GM19438 (cell line): ENCODE data around the gene CDR2.
"Not testable (repeated sequence)": the region's sequence is repeated elsewhere in the genome, so short reads cannot be mapped to it uniquely, and the experiment has no call there.

Experiments used
- ATAC-seq: cut with Tn5 transposase; IDR thresholded peaks from one replicate; pipeline ENCODE4 v1.9.1; 2021; ENCODE audit warnings: low read depth; ENCODE audit not compliant: unreplicated experiment

Gene CDR2

DNA sequence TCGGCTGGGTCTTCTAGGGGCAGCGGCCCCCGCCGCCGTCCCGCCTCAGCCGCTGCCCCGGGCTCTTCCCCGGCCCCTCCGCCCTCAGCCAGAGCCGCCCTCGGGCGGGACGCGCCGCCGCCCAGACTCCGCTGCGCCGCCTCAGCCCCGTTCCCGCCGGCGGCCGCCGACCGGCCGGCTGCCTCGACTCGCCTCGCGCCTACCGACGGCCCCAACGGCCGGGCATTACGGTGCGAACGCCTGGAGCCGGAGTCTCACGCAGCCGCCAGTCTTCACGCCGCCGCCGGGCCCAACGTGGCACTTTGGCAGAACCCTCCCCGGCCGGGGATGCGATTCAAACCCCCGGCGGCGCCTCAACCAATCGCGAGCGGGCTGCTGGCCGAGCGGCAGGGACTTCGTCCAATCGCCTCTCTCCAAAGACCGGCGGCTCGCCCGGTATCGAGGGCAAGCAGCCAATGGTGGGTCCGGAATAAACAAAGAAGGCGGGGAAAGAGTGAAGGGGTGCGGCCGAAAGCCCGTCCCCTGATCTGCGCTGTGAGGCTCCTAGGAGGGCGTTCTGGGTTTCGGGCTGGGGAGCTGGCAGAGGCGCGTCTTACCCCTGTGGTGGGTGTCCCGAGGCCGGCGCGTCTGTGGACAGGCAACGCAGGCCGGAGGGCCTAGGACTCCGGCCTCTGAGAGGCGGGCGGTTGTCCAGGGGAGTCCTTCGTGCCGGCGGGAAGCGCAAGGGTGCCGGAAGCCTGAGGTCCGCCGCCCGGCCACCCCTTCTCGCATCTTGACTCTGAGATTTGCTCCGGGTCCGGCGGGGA lies at the start of gene CDR2:
CDR2 (minus strand) TSS at position 309 of the 806 bp plus-strand sequence. CDS start 310 bp downstream, outside the sequence.
- ATAC-seq = peak; percentile 87

DNA sequence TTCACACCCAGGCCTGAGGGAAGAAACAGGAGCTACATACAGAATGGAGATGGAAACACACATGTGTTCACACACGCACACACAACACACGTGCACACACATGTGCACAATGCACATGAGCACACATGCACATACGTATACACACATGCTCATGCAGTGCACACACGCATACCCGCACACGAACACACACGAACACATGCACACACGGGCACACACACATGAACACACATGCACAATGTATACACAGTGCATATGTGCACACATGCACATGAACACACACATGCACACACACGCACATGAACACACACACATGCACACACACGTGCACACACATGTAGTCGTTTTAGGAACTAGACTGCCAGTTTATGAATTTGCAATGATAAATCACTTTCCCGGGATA lies 49.3 kb upstream of the CDR2 start:
- ATAC-seq = no peak

DNA sequence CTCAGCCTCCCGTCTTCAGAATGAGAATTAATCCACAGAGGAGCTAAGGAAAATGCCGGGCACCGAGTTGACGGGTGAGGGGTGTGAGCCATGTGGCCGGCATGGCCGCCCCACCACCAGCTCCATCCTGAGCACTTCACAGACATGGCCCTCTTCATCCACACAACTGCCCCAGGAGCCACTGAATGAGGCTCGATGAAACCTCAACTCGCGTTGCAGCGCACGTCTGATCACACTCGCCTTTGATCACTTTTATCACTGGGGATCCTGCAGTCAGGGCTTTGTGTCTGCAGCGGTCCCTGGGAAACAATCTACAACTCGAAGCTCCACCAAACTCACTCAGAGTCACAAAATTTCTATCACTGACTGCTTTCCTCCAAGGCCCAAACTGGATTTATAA lies 46.7 kb upstream of the CDR2 start:
- ATAC-seq = no peak

DNA sequence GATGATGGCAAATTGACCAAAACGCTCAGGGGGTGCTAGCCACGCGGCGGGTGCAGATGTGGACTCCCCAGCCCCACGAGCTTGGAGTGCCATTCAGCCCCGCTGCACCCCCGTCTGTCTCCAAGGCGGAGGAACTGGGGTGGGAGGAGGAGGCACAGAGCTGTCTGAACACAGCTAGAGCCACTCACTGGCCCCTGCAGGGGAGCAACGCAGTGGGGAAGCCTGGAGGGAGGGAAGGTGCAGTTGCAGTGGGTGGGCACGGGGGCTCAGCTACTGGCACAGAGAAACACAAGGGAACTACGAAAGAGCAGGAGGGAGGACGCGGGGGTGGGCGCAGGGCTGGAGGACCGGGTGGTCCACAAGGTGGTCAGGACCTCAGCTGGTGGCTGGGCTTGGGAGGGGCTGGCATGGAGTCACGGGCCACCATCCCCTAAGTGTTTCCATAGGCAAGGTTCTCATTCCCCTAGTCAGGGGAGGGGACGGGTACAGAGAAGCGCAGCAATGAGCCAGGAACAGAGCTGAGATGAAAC lies 46.3 kb upstream of the CDR2 start:
- ATAC-seq = no peak

DNA sequence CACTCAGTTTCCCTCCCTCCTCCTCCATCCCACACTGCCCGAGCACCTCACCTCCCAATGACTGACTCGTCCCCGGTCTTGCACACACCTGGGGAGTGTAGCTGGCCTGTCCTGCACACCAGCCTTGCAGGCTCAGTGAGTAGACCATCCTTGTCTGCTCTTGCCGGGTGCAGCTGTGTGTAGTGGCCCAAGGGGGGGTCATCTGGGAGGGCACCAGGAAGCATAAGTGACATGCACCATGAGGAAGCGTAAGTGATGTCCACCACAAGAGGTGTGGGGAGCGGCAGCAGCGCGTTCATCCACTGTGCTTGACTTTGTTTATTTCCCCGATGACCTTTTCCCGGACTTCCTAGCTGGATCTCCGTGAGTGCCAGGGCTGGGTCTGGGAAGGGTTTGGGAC lies 45.5 kb upstream of the CDR2 start:
- ATAC-seq = no peak

DNA sequence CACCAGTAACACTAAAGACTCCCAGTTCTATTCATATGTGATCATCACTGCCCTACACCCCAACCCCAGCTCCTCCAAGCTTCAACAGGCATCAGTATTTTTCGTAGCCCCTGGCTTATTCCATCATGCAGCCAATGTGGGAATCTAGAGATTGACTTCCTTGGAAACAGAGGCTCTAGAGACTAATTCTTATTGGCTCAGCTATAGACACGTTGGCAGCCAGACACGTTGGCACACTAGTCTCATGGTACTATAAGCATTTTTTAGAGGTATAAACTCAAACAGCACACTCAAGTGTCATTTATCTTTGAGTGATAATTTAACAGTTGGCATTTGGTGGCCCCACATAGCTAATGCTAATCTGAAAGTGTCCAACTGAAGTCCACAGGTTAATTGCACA lies 44.4 kb upstream of the CDR2 start:
- no peak for ATAC-seq

DNA sequence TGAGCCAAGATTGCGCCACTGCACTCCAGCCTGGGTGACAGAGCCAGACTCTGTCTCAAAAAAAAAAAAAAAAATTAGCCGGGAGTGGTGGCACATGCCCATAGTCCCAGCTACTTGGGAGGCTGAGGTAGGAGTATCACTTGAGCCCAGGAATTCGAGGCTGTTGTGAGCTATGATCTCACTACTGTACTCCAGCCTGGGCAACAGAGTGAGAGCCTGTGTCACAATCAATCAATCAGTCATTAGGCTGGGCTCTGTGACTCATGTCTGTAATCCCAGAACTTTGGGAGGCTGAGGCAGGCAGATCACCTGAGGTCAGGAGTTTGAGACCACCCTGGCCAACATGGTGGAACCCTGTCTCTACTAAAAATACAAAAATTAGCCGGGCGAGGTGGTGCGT lies 43.4 kb upstream of the CDR2 start:
- not testable (repeated sequence) for ATAC-seq

DNA sequence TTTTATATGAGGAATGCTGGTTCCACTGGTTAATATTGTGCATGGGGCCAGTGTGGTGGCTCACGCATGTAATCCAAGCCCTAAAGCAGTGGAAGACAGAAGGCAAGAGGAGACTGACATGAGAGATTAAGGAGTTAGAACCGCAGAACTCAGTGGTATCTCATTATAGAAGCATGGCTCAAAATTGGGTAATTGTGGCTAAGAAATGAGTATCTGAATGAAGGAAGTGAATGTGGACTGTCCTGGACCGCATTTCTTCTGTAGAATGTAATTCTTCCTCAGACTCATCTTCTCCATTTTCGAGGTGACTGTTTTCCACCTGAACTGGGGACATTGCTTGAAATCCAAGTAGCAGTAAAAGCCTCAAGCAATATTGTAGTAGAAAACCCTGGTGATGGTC lies 42.6 kb upstream of the CDR2 start:
- no peak for ATAC-seq

DNA sequence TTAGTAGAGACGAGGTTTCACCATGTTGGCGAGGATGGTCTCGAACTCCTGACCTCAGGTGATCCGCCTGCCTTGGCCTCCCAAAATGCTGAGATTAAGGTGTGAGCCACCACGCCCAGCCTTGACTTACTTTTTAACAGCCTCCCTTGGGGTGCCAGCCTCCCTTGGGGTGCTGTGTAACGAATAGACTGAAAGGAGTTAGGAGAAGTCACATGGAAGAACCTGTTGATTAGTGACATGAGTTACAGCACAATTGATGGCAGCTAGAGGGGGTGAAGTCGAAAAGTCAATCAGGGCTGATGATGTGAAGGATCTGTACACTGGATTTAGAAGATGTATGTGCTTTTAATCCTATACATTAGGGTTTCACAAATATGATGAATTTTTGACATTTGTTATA lies 39.4 kb upstream of the CDR2 start:
- ATAC-seq = no peak

DNA sequence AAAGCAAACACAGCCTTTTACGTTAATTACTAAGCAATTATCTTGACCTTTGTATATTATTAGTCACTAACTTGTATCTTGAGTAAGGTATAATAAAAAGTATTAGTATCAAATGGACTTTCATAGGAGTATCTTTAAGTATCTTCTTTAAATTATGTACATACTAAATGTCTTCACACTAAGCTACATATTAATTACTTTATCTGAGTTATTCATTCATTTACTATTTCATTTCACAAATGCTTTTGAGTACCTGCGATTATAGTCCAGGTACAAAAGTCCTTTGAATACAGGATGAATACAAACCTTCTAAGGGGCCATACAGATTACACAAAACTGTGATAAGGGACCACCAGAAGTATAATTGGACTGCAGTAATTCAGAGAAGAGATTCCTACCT lies 33.1 kb upstream of the CDR2 start:
- ATAC-seq = no peak

DNA sequence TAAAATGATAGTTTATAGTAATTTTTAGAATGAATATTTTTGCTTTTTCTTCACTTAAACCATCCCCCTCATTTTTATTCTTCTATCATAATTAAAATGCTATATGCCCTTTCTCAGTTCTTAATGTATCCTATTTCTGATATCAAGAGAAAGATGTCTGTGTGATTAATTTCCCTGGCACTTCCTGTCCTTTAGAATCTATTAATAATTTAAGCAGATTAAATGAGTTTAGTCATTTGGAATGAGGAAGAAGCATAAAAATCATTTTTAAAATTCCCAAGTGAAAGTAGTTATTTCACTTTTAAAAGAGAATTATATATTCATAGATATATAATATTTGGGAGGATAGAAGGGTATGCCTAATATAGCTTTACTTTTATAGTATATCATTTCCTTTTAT lies 27.8 kb upstream of the CDR2 start:
- ATAC-seq = no peak

DNA sequence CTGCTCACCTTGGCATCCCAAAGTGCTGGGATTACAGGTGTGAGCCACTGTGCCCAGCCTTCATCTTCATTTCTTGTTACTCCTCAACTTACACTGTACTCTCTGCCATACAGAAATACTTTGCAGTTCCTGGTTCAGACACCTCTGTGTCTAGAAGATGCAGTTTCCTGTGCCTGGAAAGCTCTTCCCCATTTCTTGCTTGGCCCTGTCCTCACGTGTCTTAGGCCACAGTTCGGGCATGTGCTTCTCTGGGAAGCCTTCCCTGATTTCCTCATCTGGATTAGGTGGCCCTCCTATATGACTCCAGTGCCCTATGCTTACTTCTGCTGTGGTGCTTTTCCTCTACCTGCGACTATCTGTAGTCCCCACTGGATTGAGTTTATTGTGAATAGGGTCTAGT lies 26.5 kb upstream of the CDR2 start:
- no peak for ATAC-seq

DNA sequence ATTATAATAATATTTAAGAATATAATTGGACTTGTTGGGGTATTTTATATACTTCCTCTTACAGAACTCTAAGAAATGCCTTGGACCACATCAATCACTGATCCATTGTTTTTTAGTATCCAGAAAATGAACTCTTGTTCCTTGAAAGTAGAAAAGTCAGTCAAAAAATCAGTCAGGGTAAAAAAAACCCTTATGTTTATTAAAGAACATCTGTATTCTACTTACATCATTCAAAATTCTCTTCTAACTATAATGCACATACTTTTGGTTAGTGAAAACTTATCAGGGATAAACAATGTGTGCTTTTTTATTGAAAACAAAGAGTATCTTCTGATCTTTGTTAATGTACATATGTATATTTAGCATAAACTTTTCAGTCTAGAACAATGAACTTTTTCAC lies 23.5 kb upstream of the CDR2 start:
- ATAC-seq = no peak

DNA sequence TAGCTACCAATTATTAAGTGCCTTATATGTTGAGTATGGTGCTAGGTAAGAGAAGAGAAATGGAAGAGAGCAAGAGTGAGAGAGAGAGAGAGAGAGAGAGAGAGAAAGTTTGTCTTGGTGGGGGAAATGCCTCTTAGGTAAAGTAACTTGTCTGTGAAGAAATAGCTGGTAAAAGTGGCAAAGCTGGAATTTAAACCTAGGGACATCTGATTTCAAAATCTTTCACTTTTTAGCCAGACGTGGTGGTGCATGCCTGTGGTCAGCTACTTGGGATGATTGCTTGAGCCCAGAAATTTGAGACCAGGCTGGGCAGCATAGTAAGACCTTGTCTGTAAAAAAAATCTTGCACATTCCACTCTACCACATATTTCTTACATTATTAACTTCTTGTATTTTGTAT lies 23.0 kb upstream of the CDR2 start:
- no peak for ATAC-seq

DNA sequence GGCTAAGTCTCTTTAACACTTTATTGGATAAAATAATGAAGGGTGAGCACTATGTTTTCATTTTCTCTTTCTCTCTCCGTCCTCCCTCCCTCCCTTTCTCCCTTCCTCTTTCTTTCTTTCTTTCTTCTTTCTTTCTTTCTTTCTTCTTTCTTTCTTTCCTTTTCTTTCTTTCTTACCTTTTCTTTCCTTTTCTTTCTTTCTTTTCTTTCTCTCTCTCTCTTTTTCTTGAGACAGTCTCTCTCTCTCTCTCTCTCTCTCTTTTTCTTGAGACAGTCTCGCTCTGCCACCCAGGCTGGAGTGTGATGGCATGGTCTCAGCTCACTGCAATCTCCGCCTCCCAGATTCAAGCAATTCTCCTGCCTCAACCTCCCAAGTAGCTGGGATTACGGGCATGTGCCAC lies 21.5 kb upstream of the CDR2 start:
- ATAC-seq = no peak

DNA sequence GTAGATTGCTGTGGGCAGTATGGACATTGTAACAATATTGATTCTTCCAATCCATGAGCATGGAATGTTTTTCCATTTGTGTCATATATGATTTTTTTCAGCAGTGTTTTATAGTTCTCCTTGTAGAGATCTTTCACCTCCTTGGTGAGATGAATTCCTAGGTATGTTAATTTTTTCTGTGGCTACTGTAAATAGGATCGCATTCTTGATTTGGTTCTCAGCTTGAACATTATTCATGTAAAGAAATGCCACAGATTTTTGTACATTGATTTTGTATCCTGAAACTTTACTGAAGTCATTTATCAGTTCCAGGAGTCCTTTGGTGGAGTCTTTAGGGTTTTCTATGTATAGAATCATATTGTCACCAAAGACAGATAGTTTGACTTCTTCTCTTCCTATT lies 19.7 kb upstream of the CDR2 start:
- ATAC-seq = no peak

DNA sequence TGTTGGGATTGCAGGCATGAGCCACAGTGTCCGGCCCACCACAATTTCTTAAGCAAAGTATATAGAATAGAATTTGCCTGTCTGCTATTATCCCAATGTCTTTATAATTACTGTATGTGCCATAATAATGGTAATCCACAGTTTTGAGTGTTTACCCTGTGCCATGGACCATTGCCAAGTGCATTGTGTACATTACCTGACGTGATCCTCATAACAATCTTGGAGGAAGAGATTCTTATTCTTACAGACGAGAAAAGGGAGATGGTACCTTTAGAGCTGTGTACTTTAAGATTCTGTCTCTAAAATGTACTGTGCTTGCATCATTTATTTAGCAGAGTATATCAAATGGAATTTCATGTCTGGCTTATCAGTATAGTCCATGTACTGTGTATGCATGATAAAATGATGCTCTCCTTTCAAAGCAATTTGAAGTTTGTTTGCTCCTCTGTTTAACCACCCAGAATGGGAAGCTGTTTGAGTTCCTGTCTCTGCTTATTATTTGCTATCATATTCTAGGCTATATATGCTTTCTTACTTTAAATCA lies 13.8 kb upstream of the CDR2 start:
- ATAC-seq = no peak

DNA sequence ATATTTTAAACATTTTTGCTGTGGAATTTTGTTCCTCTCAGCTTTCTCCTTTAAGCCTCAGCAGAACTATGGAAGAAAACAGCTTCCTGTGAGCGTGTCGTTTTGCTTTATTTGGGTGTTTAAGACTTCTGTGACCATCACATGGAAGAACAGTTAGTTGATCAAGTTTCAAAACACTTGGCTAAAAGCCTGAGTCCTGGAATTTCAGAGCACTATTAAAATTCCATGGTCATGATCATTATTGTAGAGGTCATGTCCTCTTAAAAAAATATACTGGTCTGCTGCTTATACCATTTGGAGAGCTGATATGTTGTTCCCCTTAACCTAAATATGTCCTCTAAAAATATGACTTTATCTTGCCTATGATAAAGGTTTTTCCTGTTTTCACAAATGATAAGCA lies 12.6 kb upstream of the CDR2 start:
- no peak for ATAC-seq

DNA sequence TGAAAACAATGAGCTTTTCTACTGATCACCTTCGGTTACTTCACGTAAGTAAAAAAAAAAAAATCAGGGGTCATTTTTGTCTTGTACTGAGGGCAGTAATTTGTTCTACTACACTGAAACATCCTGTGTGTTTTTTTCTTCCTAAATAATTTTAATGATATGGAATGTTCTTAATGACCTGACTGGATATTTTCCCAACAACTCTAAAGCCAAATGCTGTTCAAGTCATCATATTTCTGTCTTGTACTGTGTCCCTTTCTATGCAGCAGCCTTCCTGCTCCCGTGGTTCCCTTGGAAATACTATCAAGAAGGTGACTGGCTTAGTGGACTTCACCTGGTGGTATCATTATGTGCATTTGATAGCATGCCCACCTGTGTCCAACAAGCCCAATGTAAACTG lies 10.8 kb upstream of the CDR2 start:
- ATAC-seq = no peak

DNA sequence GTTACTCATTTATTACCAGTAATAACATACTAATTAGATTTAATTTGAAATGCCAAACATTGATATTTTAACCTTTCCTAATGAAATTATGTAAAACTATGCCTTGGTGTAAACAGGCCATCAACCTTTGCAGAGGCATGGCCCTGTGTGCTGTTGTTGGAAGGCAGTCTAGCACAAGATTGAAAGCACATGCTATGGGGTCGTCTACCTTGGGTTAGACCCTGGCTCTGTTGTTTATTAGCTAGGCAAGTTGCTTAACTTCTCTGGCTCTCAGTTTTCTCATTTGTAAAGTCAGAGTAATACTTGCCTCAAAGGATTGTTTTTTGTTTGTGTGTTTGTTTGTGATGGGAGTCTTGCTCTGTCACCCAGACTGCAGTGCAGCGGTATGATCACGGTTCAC lies 9.4 kb upstream of the CDR2 start:
- ATAC-seq = no peak

DNA sequence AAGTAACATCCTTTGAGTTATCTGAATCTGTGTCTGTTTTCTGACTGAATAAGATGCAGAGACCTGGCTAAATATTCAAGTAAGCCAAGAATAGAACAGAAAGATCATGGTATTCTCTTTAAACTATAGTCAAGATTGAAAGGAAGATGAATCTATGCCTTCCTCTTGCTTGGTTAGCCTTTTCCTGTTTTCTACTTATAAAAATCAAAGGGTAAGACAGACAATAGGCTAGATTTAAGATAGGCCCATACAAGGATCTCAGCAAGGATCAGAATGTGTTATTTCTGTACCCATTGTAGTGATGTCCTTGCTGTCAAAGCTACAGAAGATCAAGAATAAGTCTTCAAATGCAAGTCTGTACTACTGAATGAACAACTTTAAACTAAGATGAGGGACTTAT lies 7.0 kb upstream of the CDR2 start:
- ATAC-seq = no peak

DNA sequence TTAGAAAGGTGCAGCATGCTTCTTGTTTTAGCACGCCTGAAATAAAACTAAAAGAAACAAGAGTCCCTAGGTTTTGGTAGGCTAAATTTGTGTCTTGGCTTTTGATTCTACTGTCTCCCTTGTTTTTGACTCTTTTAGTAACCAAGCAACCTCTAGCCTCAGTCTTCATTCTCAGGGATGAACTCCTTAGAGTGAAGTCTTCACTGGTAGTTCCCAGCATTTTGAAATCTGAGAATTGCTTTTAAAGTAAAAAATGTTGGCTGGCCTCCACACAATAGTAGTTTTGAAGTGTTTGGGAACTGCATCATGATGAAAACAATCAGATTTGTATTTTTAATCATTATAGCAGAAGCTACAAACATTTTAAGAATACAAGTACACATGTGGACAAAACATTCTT lies 6.1 kb upstream of the CDR2 start:
- ATAC-seq = no peak
